CD4-positive, alpha-beta T cell treated with Interleukin-12 subunit alpha and Interleukin-12 subunit beta, for 1 hour (primary cell): Measurements from ENCODE around the gene CYS1.
"Not testable (repeated sequence)": the region's sequence is repeated elsewhere in the genome, so short reads cannot be mapped to it uniquely, and the experiment has no call there.

Experiments
- DNase-seq: peaks from one replicate; pipeline ENCODE4 v3.0.0-alpha.2; 2020

Gene CYS1

DNA sequence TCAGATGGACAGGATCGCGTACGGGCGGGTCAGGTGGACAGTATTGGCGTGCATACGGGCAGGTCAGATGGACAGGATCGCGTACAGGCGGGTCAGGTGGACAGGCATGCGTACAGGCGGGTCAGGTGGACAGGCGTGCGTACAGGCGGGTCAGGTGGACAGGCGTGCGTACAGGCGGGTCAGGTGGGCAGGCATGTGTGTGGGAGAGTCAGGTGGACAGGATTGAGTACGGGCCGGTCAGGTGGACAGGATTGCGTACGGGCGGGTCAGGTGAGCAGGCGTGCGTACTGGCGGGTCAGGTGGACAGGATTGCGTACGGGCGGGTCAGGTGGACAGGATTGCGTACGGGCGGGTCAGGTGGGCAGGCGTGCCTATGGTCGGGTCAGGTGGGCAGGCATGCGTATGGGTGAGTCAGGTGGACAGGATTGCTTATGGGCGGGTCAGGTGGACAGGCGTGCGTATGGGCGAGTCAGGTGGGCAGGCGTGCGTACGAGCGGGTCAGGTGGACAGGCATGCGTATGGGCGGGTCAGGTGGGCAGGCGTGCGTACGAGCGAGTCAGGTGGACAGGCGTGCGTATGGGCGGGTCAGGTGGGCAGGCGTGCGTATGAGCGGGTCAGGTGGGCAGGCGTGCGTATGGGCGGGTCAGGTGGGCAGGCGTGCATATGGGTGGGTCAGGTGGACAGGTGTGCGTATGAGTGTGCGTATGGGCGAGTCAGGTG, 68.4 kb downstream of the CYS1 start:
- not testable (repeated sequence) for DNase-seq

DNA sequence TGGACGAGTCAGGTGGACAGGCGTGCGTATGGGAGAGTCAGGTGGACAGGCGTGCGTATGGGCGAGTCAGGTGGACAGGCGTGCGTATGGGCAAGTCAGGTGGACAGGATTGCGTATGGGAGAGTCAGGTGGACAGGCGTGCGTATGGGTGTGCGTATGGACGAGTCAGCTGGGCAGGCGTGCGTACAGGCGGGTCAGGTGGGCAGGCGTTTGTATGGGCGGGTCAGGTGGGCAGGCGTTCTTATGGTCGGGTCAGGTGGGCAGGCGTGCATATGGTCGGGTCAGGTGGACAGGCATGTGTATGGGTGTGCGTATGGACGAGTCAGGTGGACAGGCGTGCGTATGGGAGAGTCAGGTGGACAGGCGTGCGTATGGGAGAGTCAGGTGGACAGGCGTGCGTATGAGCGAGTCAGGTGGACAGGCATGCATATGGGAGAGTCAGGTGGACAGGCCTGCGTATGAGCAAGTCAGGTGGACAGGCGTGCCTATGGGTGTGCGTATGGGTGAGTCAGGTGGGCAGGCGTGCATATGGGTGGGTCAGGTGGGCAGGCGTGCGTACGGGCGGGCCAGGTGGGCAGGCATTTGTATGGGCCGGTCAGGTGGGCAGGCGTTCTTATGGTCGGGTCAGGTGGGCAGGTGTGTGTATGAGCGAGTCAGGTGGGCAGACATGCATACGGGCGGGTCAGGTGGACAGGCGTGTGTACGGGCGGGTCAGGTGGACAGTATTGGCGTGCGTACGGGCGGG, 69.2 kb downstream of the CYS1 start:
- not testable (repeated sequence) for DNase-seq

DNA sequence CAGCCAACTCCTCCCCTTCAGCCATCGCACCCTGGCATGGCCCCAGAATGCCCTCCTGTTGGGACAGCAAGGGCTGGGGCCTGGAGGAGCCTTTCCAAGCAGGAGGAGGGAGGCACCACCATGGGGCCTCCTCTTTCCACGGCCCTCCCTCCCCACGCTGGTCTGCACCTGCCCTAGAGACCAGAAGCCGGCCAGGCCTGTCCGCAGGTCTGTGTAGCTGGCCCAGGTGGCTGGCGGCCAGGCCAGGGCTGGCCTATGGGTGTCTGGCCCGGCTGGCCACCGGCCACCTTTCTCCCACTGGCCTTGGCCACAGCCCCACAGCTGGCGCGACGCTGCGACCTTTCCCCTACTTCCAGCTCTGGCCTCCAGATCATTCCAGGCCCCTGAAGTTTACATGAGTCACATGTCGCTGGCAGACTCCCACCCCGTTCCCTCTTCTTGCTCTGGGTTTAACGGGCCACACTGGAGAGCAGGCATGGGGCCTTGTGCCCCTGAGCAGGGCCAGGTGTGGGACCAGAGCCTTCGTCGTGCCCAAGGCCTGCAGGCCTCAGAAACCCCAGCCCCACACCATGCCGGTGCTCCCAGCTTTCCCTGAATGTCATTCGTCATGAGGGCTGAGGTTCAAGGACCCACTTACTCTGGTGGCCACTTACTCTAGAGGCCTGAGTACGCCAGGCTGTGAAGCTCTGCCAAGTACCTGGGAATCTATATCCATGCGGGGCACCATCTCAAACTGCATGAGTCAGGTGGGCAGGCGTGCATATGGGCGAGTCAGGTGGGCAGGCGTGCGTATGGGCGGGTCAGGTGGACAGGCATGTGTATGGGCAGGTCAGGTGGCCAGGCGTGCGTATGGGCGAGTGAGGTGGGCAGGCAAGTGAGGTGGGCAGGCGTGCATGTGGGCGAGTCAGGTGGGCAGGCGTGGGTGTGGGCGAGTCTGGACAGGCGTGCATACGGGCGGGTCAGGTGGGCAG, 70.1 kb downstream of the CYS1 start:
- no peak for DNase-seq

- no peak for DNase-seq
Measured at GRCh38 chr2:10009271-10009810, 70.9 kb downstream of the CYS1 start.

DNA sequence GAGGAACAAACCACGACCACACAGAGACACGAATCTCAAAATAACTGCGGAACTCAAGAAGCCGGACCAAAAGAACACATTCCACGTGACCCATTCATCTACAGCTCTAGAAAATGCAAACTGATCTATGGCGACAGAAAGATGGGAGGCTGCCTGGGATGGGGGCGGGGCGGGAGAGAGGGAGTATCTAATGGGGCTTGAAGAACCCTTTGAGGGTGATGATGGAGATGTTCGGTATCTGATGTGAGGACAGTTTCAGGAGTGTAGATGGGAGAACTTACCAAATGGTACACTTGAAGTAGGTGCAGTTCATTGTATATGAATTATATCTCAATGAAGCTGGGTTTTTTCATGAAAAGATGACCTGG, 71.4 kb downstream of the CYS1 start:
- no peak for DNase-seq

GRCh38 chr2:10007921-10008808, 72.0 kb downstream of the CYS1 start:
- DNase-seq = no peak

GRCh38 chr2:10007435-10007834, 72.8 kb downstream of the CYS1 start:
- no peak for DNase-seq
